DMS 273 (cell line): ENCODE results near the gene GRAMD1B.

Source experiments
- DNase-seq: peaks from one replicate; lab custom pipeline; 2025; ENCODE audit not compliant: unreplicated experiment; lab: John Stamatoyannopoulos, UW

The GRAMD1B gene

DNA sequence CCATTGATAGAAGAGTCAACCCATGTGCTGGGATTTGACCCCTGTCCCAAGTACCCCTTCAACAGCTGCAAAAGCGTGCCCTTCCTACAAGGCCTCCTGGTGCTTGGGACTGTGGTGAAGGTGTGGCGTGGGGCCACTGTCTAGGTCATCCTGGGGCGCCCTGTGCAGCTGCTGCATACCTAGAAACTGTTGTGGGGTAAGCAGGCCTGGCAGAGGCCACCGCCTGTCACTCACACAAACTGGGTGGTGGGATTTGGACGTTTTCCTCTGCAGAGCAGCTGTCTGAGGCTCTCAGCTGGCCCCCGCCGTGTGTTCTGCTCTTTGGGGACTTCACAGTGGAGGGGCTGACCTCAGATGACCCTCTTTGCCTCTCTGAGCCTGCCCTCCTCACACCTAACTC, 154.7 kb downstream of the GRAMD1B start:
- DNase-seq = no peak

DNA sequence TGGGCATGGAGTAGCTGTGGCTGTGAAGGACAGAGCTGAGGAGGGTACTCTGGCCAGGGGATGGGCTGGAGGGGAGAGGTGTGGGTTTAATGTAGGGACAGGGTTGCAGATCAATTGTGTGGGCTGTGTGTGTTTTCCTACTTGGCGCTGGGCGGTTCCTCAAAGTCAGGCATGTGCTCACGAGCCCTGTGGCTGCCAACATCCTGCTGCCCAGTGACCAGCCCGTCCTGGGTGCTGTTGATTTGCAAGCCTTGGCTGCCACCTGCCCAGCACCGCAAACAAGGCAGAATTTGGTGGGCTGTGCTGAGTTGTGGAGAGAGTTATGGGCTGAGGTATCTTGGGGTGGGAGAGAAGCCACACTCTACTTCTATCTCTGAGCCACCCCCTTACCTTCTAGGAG, 155.1 kb downstream of the GRAMD1B start:
- DNase-seq = no peak

DNA sequence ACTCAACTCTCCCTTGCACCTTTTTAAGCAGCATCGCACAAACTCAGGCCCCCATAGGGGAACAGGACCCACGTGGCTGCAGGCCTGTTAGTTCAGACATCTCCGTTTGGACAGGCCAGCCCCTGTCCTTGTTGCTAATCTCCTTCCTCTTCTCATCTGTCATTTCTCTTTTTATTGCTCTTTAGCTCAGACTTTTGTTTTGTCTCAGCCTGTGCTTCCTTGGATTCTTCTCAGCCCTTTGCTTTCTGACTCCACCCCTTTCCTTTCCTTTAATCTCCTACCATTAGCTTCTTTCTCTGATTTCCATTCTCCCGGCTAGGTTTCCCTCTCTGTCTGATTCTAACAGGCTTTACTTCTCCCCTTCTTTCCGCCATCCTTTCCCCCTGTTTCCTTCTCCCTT, 155.6 kb downstream of the GRAMD1B start:
- DNase-seq = no peak

DNA sequence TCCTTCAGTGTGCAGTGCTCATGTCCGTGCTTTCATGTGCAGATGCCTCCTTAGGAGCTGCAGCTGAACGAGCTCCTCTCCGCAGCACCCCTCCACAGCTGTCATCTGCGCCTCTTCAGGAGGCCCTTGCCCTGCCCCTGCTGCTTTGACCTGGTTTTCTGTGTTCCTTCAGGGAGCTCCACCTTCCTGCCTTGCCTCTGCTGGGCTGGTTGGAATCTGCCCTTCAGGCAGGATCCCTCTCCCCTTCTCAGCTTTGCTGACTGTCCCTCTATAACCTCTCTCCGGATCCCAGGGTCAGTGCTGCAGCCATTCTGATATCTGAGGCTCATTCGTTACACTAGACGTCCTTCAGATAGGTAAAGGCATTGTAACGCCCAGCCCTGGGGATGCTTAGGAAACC, 156.5 kb downstream of the GRAMD1B start:
- DNase-seq = no peak

DNA sequence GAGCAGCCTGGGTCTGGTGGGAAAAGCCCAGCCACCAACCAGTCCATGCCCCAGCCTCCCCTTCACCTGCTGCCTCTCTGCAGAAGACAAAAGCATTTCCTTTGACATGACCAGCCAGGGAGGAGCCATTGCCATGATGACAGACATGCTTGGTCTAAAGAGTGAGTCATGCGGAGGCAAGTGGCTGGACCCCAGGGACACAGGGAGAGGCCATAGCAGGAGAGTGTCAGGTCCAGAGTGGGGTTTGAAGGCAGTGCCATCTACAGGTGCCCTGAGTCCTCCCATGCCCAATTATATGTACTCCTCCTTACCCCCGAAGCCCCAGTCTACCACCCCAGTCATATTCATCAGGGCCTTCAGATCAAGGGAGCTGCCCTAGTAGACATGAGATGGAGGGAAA, 157.0 kb downstream of the GRAMD1B start:
- DNase-seq = no peak

DNA sequence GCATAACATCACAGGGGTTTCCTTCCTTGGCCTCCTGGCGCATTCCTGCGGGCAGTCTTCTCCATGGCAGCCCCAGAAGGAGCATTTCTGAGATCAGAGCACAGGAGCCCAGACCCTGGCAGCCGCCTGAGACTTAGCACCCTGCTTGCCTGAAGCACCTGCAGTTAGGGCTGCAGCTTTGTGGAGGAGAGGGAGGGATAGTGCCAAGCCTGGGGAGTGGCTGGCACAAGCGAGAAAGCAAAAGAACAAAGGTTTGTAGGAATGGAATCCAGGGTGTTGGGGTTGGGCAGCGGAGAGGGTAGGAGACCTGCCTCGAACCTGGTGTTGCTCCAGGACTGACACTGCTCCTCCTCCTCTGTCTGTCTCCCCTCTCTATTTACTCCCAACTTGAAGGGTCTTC, 157.5 kb downstream of the GRAMD1B start:
- DNase-seq = no peak

DNA sequence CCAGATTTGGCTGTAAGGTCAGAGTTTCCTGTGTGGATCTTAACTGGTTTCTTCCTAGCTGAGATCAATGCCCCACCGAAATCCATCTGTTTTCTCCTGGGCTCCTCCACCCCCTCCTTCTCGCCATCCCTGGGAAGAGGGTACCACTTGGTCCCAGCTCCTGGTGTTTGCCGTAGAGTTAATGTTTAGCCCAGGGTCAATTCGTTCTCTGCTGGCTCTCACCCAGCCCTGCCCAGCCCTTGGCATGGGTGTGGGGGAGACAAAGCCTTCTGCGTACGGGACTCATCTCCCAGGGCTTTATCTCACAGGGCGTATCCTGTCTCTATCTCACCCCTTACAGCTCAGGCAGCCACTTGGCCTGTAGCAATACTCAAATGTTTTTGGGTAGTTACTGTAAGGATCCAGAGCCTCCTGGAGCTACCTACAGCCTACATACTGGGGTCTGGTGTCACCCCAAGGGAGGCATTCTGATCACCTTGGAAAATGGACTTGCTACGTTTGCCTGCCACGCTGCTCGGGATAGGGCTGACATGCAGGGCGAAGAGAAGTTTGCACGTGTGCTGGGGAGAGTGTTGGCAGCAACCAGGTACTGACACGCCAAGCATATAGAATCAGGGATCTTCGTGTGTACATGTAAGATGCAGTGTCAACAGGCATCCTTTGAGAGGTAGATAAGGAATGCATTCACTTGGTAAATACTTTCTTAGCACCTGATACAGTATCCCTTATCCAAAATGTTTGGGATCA, 158.2 kb downstream of the GRAMD1B start:
- DNase-seq = no peak

DNA sequence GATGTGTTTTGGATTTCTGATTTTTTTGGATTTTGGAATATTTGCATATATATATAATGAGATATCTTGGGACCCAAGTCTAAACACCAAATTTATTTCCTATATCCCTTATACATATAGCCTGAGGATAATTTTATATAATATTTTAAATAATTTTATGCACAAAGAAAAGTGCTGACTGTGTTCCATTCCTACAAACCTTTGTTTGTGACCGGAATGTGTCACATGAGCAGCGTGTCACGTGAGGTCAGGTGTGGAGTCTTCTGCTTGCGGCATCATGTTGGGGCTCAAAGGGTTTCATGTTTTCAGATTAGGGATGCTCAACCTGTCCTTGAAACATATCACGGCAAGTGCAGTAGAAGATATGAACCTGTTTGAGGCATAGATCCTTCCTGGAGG, 158.8 kb downstream of the GRAMD1B start:
- DNase-seq = no peak

DNA sequence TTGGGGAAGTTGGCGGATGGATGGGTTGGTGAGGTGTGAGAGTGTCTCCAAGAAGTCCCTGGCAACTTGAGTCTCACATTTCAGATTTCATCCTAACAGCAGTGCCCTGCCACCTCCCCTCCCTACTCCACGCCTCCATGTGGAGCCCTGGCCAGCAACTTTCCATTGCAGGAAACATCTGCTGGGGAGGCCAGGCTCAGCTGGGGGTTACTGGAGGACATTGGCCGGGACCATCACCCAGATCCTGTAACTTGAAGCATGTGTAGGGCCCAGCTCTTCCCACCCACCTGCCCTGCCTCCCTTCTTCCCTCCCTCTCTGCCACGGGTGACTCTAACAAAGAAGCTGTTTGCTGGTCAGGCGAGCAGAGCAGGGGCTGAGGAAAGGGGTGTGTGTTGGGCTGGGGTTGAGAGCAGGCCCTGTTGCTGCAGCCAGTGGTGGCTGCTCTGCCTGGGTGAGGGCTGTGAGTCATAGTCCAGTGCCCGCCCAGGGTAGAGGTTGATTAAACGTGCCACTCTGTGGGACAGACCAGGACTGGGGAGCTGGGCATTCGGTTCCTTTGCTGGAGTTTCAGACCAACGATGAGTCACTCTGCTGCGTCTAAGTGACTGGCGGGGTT, 160.3 kb downstream of the GRAMD1B start:
- DNase-seq = peak; percentile 38

DNA sequence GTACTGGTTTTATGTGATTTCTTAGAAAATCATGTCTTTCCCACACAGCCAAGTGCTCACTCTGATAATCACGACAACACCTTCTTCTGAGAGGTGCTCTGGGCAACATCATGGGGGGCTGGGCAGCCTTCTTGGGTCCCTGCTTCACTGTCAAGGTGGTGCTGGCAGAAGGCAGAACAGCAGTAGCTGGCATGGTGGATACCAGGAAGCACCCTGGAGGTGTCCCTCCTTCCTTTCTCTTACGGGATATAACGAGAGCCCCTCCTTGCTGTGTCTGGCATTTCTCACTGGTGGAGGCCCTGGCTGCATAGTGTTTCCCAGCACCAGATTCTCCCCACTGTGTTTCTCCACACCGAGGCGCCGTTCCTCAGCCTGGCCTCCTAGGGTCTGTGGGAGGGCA, 163.5 kb downstream of the GRAMD1B start:
- DNase-seq = no peak

DNA sequence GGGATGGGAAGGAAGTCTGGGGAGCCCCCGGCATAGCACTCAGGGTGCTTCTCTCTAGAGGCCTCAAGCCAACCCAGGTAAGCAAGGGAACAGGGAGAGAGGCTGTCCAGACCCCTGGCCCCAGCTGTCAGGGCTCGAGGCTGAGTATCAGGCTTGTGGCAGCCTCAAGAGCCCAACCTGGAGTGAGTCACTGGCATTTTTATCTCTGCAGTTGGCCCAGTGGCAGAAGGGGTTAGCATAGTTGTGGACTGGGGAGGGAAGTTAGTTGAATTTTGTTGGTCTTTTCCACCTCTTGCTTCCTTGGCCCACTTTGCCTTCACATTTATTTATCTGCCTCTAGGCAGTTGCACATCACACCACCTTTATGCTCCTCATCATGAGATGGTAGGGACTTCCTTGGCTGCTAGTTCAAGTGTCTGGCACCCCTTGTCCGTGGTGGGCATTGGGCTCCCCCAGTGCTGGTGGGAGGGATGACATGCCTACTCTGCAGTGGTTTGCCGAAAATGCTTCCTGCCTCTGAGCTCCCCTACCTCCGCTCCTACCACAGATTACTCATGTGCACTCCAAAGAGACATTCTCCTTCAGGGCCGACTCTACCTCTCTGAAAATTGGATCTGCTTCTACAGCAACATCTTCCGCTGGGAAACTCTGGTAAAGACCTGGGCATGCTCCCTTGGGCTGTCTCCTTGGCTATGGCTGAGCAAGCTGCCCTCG, 164.3 kb downstream of the GRAMD1B start:
- DNase-seq = no peak

DNA sequence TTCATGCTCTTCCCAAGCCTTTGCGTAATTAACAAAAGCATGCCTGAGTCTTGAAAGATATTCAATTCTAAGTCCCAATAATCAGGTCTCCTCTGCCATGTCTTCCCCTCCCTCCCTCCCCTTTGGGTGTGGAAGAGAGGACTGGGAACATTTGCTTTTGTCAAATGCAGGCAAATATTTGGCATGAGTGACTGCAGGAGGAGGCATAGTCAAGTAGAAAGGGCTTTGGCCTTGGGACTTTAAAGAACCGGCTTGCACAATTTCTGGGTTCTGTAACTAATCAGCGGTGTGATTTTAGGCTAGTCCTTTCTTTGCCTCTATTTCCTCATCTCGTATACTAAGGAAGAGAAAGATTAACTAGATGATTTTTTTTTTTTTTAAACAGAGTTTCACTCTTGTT, 164.9 kb downstream of the GRAMD1B start:
- no peak for DNase-seq

DNA sequence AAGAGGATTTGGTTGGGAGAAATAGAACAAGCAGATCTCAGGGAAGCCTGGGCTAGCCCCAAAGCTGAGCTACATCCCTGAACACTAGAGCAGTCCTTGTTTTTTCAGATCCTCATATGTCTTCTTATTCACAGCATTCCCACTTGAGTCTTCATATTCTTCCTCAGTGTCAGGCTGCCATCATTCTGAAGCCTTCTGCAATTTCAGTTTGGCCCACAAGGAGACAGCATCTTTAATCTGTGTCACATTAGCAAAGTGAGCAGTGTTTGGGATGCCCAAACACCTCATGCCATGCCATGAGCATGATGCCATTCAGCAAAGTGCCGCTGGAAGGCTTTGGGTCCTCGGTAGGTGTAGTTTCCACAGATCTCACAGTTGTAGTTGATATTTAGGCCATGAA, 167.8 kb downstream of the GRAMD1B start:
- peak; percentile 5 for DNase-seq

DNA sequence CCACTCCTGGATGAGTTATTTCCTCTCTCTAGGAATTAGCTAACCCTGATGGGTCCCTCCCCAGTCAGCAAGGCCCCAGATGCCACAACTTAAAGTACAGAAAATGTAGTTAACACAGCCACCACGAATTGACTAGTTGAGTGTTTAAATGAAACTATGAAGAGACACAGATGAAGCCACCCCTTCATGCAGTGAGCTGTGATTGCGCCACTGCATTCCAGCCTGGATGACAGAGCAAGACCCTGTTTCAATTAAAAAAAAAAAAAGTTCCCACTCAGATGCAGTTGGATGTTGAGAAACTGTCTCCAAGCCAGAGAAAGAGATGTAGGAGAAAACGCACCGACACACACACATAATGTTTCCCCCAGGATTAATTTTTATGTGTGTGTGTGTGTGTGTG, 171.1 kb downstream of the GRAMD1B start:
- DNase-seq = no peak

DNA sequence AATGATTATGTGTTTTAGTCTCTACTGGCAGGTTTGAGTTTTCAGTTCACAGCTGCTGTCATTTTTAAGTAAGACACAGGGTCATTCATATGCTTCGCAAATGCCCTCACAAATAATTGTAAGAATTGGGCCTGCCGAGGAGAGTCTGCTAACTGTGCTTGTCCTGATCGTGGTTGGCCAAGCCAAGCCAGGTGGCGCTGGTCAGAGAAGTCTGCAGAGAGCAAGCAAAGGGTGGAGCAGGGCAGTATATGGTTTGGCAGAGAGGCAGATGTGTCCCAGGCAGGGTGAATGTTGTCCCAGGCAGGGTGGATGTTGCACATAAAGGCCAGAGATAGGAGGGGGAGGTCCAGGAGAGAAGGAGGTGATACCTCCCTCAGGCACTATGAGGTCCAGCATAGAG, 171.7 kb downstream of the GRAMD1B start:
- DNase-seq = no peak

DNA sequence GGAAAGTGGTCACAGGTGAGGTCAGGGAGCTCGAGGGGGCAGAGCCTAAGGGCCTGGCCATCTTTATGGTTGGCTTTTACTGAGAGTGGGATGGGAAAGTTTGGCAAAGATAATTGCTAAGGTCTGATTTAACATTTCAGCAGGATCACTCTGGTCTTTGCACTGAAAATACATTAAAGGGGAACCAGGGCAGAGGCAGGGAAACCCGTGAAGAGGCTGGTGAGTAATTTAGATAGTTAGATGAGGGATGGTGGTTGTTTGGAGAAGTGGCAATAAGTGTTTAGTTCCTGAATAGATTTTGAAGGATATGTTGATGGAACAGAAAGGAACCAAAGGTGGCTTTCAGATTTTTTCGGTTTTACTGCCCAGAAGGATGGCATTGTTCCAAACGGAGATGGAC, 173.6 kb downstream of the GRAMD1B start:
- no peak for DNase-seq

DNA sequence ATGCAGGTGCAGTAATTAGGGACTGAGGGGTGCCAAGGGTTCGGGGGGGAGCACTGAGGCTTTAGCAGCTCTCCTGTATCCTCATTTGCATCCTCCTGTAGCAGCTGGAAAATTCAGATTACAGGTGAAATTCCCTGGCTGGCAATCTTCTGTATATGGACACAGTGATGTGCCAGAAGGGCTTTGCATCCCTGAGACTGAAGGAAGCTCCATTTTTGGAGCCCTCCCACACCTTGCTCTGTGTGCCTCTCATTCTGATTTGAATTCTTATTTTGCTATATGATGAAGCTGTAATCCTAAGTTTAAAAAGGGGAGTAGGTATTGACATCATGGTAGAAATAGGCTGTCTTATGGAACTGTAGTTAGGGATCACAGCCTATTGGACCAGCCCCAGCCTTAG, 177.7 kb downstream of the GRAMD1B start:
- no peak for DNase-seq

DNA sequence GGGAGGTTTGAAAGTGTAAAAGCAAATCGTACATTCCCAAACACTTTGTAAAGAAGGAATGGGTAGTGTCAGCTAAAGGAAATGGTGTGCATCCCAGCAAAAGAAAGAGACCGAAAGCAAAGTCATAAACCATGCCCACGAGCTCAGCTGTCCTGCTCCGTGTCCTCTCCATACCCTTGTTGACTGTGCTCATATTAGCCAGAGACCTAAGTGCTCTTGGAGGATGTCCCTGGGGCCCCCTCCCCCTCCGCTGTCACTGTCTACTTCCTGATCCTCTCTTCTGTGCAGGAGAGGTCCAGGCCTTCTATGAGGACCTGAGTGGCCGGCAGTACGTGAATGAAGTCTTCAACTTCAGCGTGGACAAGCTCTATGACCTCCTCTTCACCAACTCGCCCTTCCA, 178.3 kb downstream of the GRAMD1B start:
- DNase-seq = no peak

DNA sequence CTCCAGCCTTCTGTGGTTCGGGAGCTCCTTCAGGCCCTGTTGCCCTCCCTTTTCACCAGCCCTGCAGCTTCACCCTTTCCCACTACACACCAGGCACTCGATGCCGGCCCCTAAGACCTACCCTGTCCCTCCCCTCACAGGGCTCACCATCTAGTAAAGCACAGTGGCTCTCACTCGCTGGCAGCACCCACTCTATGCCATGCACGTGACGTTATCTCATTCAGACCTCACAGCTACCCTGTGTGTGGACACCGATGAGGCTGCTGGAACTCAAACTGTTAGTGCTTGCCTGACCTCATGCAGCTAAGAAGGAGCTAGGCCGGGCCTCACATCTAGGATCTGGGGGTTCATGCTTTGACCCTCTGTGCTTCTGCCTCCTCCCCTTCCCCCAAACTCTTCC, 178.9 kb downstream of the GRAMD1B start:
- DNase-seq = no peak

DNA sequence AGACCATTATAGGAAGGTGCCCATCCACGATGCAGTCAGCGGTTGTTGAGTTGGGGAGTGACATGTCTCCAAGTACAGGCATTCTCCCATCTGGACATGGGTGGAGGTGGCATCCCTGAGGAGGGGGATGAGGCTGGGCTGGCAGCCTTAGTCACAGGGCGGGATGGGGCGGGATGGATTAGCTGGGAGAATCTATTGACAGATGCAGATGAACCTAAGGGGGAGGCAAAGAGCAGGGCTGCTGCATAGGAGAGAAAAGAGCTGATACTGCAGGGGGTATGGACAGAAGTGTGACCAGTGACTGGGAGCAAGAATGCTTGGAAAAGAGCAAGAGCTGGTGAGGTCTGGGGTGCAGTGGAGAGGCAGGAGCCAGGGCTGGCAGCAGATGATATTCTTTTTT, 181.6 kb downstream of the GRAMD1B start:
- DNase-seq = no peak

DNA sequence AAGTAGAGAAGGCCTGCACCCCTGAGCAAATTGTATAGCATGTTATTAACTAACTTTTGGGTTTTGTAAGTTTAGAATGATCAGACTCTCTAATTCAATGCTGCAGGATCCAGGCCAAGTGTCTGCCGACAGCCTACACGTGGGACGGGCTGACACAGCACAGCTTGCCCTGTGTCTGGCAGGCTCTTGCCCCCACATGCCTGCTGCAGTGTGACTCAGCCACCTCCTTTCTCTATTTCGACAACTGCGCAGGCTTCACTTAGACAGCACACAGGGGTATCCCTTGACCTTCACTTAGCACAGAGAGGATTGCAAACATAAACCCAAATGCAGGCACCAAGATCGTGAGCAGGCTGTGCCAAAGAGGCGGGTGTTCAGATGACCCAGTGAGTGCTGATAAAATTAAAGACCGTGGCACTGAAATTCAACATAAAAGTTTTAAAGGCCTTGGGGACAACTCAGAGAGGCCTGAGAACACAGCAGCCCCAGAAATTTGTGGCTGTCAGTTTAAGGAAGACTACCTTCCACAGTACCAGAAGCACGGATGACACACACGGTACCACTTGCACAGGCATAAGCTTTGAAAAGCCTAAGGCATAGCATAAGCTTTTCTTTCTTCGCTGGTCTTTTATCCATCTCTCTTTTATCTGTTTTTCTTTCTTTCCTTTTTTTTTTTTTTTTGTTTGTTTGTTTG, 186.6 kb downstream of the GRAMD1B start:
- peak; percentile 55 for DNase-seq

DNA sequence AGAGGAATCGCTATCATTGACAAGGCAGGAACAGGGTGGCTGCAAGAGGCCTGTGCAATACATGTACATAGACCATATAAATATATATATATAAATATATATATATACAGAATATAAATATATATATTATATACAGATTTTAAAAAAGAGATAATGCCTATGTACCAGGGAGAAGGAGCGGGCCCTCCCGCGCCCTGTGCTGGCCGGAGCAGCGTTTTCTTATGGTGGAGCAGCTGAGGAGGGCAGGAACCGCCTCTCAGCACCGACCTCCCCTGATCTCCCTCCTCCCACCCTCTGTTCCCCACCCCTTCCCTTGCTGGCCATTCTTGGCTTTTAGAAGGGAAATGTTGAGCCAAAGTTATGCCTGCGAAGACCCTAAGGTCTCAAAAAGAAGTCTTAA, 192.5 kb downstream of the GRAMD1B start:
- DNase-seq = no peak
